ENCODE data around the gene HECW1.

- TF ChIP-seq CTCF (IDR thresholded peaks at IDR 0.05) = peak; percentile 62 to 86 (median 78)
- TF ChIP-seq POLR2A (IDR thresholded peaks at IDR 0.05) = no peak
These were observed 148.8 kb downstream of the HECW1 start for GRCh38 chr7:43260980-43261878.
